Kidney (tissue), 14 donors: ENCODE results near the gene CEP70. TPM values are rescaled to one million over a fixed set of nuclear protein-coding genes. Genes with fewer than 3 reads are reported as not detected.
"Not testable (repeated sequence)": the region's sequence is repeated elsewhere in the genome, so short reads cannot be mapped to it uniquely, and the experiment has no call there.

ENCODE experiments used
- DNase-seq, 5 donors: peaks; one replicate each; pipeline ENCODE4 v3.0.0-alpha.2; 2013 to 2020
- FAIRE-seq: peaks from 2 replicates; lab custom pipeline; 2012; peaks lifted over from hg19 to GRCh38; lab: Jason Lieb, UNC
- H3K27ac ChIP-seq, 2 donors: one replicate each; pipeline ENCODE4 v1.7.0; 2013; ENCODE audit warnings: low read depth in 2 of 2, low read length in 2 of 2, inconsistent platforms in 1 of 2
- H3K27me3 ChIP-seq: one replicate; pipeline ENCODE4 v1.7.1; 2013; ENCODE audit warnings: low read length, inconsistent platforms; ENCODE audit not compliant: control insufficient read depth, insufficient read depth
- H3K36me3 ChIP-seq, 3 donors: one replicate each; pipeline versions ENCODE4 v1.7.0 to v1.7.1; 2013; ENCODE audit warnings: low read length in 3 of 3, control low read depth in 1 of 3, inconsistent platforms in 1 of 3; ENCODE audit not compliant: insufficient read depth in 3 of 3, control insufficient read depth in 2 of 3
- H3K4me1 ChIP-seq, 3 donors: one replicate each; pipeline versions ENCODE4 v1.7.0 to v1.7.1; 2013; ENCODE audit warnings: low read length in 3 of 3, inconsistent platforms in 1 of 3, low read depth in 1 of 3; ENCODE audit not compliant: control insufficient read depth in 2 of 3, insufficient read depth in 2 of 3
- H3K4me3 ChIP-seq, 3 donors: one replicate each; pipeline versions ENCODE4 v1.7.0 to v1.8.1; 2013; ENCODE audit warnings: low read length in 3 of 3, control low read depth in 1 of 3, inconsistent platforms in 1 of 3
- H3K9ac ChIP-seq, 3 donors: one replicate each; pipeline versions ENCODE4 v1.7.0 to v1.7.1; 2013; ENCODE audit warnings: low read length in 3 of 3, control low read depth in 1 of 3, inconsistent platforms in 1 of 3
- H3K9me3 ChIP-seq, 3 donors: one replicate each; pipeline versions ENCODE4 v1.7.0 to v1.7.1; 2013; ENCODE audit warnings: low read length in 3 of 3, control low read depth in 1 of 3, inconsistent platforms in 1 of 3; ENCODE audit not compliant: control insufficient read depth in 2 of 3, insufficient read depth in 1 of 3
- CTCF ChIP-seq: IDR thresholded peaks from 3 replicates; pipeline ENCODE4 v1.5.1; 2012; ENCODE audit warnings: mild to moderate bottlenecking, moderate library complexity, borderline replicate concordance; ENCODE audit not compliant: insufficient read depth; ENCODE audit errors: extremely low read depth
- intact Hi-C: fragments of 100-400 bp; cut with DNase I; formaldehyde crosslinking; loops from one replicate; pipeline ENCODE4 v1.11.1; 2022
- polyA plus RNA-seq: library from polyadenylated mRNA; stranded (reverse); fragments of 350-450 nt; fragmentation: Illumina TruSeq; extraction: RNeasy Lipid Tissue Mini Kit (QIAGEN cat#74804); gene quantifications from one replicate; pipeline ENCODE4 v1.2.3, GENCODE V29; 2014; ENCODE audit warnings: low read depth, low replicate concordance; ENCODE audit not compliant: insufficient read depth
- total RNA-seq: library from RNA; stranded (reverse); fragmentation: NEBNext Ultra II Directional; extraction: Animal tissue kit (Norgen Biotek cat#: 25700); gene quantifications from one replicate; pipeline ENCODE4 v1.2.1, GENCODE V29; 2021
- donor health status: control.
- donor health status: control.
- donor health status: control.
- donor health status: control.
- donor health status: control.
- donor health status: DM: yes; HTN: yes; CAD: no.
- donor health status: Normal renal cell carcinoma (clear cell type).

Gene CEP70
- total and polyA plus RNA-seq, 2 donors from 2014 or later: 22.6 to 64.3 TPM

GRCh38 chr3:138542977-138543376 is 51.1 kb downstream of the CEP70 start:
- Histone ChIP-seq H3K27ac (no peak overlapping the region), H3K27me3 (no peaks in the 10 kb centered on the region), H3K4me3 (no peak overlapping the region), H3K36me3 (peaks cover 2 to 24% (median 10%) of the 10 kb centered on the region in 3 donors), H3K9me3 (peaks cover 0 to 22% (median 16%) of the 10 kb centered on the region in 3 donors), H3K9ac (no peak overlapping the region), H3K4me1 (no peaks in the 10 kb centered on the region)
- FAIRE-seq: no peak
- intact Hi-C loops: no loop called here
- DNase-seq: peak in 1 of 5 donors; percentile 47
- TF ChIP-seq CTCF: no peak

- no peak for FAIRE-seq
- no peak for TF ChIP-seq CTCF
- DNase-seq: no peak
- Histone ChIP-seq H3K4me1 (no peaks in the 10 kb centered on the region), H3K9me3 (peaks cover 0 to 15% (median 6%) of the 10 kb centered on the region in 3 donors), H3K4me3 (no peak overlapping the region), H3K27me3 (no peaks in the 10 kb centered on the region), H3K36me3 (peaks cover 0 to 19% (median 4%) of the 10 kb centered on the region in 3 donors), H3K27ac (no peak overlapping the region), H3K9ac (no peak overlapping the region)
- intact Hi-C loops: no loop called here
These were observed 54.7 kb downstream of the CEP70 start for GRCh38 chr3:138539352-138539751.

- peak in 1 of 5 donors; percentile 68 for DNase-seq
- H3K27me3 ChIP-seq, intact Hi-C loops, H3K36me3 ChIP-seq, H3K9me3 ChIP-seq, H3K9ac ChIP-seq, FAIRE-seq, H3K4me3 ChIP-seq, H3K27ac ChIP-seq, H3K4me1 ChIP-seq: not testable (repeated sequence)
These were observed 72.6 kb downstream of the CEP70 start for GRCh38 chr3:138521445-138521844.

GRCh38 chr3:138513090-138513843 is 80.8 kb downstream of the CEP70 start:
- DNase-seq: no peak
- Histone ChIP-seq H3K4me1 (no peaks in the 10 kb centered on the region), H3K36me3 (peaks cover 0 to 4% (median 0%) of the 10 kb centered on the region in 3 donors), H3K9ac (no peak overlapping the region), H3K27ac (no peak overlapping the region), H3K4me3 (no peak overlapping the region), H3K9me3 (peaks cover 0 to 4% (median 0%) of the 10 kb centered on the region in 3 donors), H3K27me3 (no peaks in the 10 kb centered on the region)
- no peak for FAIRE-seq
- no peak for TF ChIP-seq CTCF
- intact Hi-C loops: no loop called here
